ENCODE measurements around the gene CCDC92. TPM values are rescaled to one million over a fixed set of nuclear protein-coding genes. Genes with fewer than 3 reads are reported as not detected.
A peak's percentile ranks its signal among the peaks of the same experiment; 100 is the strongest.

CCDC92 gene
- total RNA-seq, 1 donor from 2014 or later: 25.9 TPM

DNA sequence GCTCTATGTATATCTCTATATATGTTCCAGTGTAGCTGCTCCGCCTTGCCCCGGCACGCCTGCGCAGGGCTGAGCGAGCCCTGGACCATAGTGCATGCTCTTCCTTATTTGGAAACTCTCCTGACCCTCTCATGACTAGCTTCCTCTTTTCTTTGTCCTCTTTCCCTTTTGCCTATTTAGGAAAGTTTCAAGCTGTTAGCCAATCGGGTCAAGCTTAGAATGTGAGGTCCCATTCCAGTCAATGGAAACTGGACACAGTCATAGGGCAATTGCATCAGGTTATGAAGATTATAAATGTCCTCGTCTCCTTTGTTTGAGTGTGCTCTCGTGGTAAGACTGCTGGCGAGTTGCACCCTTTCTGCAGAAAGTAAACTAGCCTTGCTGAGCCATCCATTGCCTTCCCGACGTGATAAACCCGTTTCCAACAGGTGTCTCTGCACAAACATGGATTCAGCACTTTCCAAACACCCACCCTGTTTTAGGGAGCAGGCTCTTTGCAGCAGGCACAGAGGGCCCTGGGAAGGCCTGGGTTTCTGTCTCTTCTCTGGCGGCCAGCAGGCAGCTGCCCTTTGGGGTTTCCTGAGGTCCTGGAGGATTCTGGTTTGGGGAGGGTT lies 30.9 kb downstream of the CCDC92 start:
- H3K4me3 ChIP-seq (ENCODE audit: low read depth, low read length): no peak overlapping the region
- DNase-seq (ENCODE audit: low read depth): no peak
- TF ChIP-seq CTCF (conservative IDR thresholded peaks at IDR 0.05; ENCODE audit: low read depth, low read length): no peak

DNA sequence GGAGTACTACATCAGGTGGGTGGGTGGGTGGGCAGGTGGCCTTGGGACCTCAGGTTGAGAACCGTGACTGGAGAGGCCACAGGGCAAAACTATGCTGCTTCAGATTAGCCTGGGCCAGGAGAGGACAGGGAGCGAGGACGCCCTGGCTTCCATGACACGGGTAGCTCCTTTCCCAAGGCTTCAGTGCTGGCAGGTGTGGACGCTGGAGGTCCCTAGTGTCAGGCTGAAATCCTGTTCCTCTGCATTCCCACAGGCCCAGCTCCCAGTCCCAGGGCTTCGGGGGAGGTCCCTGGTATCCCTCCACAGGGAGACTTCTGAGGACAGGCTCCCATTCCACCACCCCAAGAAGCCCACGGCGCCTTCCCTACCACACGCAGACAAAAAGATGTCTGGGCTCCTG lies 31.6 kb downstream of the CCDC92 start:
- no peak overlapping the region for H3K4me3 ChIP-seq (ENCODE audit: low read depth, low read length)
- no peak for TF ChIP-seq CTCF (conservative IDR thresholded peaks at IDR 0.05; ENCODE audit: low read depth, low read length)
- DNase-seq (ENCODE audit: low read depth): no peak

GRCh38 chr12:123940627-123940966 lies 32.0 kb downstream of the CCDC92 start:
- no peak for DNase-seq (ENCODE audit: low read depth)
- TF ChIP-seq CTCF (conservative IDR thresholded peaks at IDR 0.05; ENCODE audit: low read depth, low read length): no peak
- no peak overlapping the region for H3K4me3 ChIP-seq (ENCODE audit: low read depth, low read length)

DNA sequence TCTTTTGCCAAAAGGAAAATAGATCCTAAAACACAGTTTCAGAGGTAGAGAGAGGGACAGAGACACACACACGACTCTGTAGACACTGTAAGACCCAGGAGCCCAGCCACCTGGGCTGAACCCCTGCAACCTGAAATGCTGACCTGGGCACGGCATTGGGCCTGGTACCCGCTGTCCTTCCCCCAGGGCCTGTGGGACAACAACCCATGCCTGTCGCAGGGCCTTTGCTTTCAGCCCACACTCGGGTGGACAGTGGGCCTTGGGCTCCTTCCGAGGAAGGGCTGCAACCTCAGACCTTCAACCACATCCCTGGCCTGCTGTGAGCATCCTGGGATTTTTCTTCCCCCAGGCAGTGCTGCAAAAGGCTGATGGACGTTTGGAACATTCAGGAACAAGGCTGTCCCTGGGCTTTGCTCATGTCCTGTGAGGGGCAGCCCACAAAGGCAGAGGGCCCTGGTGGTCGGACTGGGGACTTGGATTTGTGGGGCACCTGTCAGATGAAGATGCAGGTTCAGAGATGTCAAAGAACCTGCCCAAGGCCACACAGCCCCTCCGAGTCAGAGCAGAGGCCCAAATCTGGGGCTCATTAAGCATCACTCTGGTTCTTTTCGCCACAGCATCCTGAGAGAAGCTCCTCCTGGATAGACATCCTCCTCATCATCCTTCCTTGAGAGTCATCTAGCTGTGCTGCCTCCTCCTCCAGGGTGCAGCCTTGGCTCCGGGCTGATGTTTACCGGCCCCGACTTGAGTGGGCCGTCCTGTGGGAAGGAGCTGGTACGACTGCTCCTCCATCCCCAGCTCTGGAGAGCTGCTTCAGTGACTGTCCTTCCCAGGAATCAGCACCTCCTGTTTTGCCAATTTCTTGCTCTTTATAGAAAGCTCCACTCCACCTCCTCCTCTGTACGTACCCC lies 32.7 kb downstream of the CCDC92 start:
- no peak for DNase-seq (ENCODE audit: low read depth)
- H3K4me3 ChIP-seq (ENCODE audit: low read depth, low read length): no peak overlapping the region
- no peak for TF ChIP-seq CTCF (conservative IDR thresholded peaks at IDR 0.05; ENCODE audit: low read depth, low read length)

DNA sequence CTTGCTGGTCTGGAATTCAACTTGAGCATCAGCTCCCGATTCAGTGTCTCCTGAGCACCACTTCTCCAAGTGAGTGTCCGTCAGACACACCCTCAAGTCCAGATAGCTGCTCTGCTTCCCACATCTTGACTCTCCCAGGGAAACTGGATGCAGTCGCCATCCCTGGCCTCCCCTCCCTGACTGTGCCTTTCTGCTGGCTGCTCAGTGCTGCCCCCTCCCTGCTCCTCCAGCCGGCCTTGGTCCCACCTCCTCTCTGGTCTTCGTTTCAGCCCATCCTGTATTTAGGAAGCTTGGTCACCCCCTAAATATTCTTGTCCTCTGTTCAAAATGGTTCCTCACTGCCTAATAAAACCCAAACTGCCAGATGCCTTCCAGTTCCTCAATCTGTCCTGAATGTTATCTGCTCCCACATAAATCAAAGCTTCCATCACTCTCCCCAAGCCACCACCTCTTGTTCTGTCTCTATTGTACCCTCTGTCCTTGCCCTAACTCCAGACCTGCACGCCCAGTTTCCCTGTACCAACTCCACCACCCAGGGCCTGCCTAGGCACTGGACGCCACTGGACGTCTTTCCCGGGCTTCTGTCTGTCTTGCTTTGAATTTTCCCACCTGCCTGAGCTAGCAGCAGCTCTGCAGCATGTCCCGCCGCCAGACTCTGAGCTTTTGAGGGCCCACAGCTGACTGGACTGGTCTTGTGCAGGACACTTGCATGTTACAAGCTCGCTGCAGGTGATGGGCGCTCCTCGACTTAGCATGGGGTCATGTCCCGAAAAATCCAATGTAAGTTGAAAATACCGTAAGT lies 33.8 kb downstream of the CCDC92 start:
- DNase-seq (ENCODE audit: low read depth): no peak
- TF ChIP-seq CTCF (conservative IDR thresholded peaks at IDR 0.05; ENCODE audit: low read depth, low read length): peak; percentile 51

GRCh38 chr12:123937707-123938591 lies 34.7 kb downstream of the CCDC92 start:
- no peak for DNase-seq (ENCODE audit: low read depth)
- H3K4me3 ChIP-seq (ENCODE audit: low read depth, low read length): no peak overlapping the region
- no peak for TF ChIP-seq CTCF (conservative IDR thresholded peaks at IDR 0.05; ENCODE audit: low read depth, low read length)

More for the DNA sequence above, 33.8 kb downstream of the CCDC92 start:
- H3K4me3 ChIP-seq (ENCODE audit: low read depth, low read length): no peak overlapping the region
